Measurements from ENCODE around the gene CXCL12.

CXCL12 gene

DNA sequence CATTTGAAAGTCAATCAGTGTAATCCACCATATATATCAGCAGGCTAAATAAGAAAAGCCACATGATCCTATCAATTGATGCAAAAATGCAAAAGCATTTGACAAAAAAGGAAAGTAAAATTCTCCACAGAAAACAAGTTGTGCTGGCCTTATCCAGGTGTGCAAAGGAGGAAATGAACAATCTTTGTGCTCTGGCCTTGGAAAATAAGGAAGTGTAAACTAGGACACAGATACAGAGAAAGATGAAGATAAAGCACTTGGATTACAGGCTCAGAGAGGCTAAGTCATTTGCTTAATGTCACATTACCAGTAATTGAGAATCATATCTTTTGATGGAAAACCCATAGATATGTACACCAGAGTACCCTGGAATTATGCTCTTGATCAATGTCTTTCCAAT lies 54.5 kb downstream of the CXCL12 start:
- Mint-ChIP-seq H3K9me3 (no peaks in the 10 kb centered on the region), H3K36me3 (ENCODE audit: low read depth) (no peaks in the 10 kb centered on the region), H3K27ac (no peak overlapping the region), H3K27me3 (ENCODE audit: low read depth) (peaks cover 15% of the 10 kb centered on the region), H3K4me1 (ENCODE audit: low read depth) (no peaks in the 10 kb centered on the region), H3K4me3 (no peak overlapping the region)

DNA sequence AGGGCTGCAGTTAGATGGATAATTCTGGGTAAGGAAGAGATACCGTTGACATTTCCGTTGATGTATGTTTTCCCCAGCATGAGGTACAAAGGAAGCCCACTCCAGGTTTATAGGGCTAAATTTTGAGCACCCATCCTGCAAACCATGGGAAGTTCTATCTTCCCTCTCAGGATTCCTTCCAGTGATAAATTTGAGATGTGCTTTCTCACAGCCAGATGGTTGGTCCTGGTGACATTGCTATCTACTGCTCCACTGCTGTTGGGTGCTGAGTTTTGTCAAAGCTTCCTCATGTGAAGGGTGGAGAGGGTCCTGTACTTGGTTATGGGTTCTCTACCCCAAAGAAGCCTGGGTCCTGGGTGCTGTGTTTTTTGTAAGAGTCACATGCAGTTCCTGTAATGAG lies 57.4 kb downstream of the CXCL12 start:
- Mint-ChIP-seq H3K4me3 (no peak overlapping the region), H3K36me3 (ENCODE audit: low read depth) (no peaks in the 10 kb centered on the region), H3K9me3 (no peaks in the 10 kb centered on the region), H3K27ac (no peak overlapping the region), H3K4me1 (ENCODE audit: low read depth) (no peaks in the 10 kb centered on the region), H3K27me3 (ENCODE audit: low read depth) (peaks cover 15% of the 10 kb centered on the region)

Data from T-helper 1 cell treated with Interleukin-12 subunit alpha and Interleukin-12 subunit beta and Interleukin-4 antibody, amounts not matched to agents 30 μg/mL and 1 μg/mL, for 36 hours (primary cell).